IMR-90 (cell line): ENCODE results near the gene ZMYM1. TPM values are rescaled to one million over a fixed set of nuclear protein-coding genes. Genes with fewer than 3 reads are reported as not detected.
A peak's percentile ranks its signal among the peaks of the same experiment; 100 is the strongest.
"Not testable (repeated sequence)": the region's sequence is repeated elsewhere in the genome, so short reads cannot be mapped to it uniquely, and the experiment has no call there.

Experiments used
- ATAC-seq: fragments of 200-7000 bp; cut with Tn5 transposase; 2 replicates; pipeline ENCODE4 v1.9.1; 2020; ENCODE audit warnings: low read depth, mild to moderate bottlenecking, moderate library complexity
- BruUV-seq: library from RNA; stranded (reverse); fragments of 400-500 nt; replicated peaks from 2 replicates; lab custom pipeline; 2021; lab: Mats Ljungman, UMichigan
- CTCF ChIA-PET: fragments of 300-600 bp; formaldehyde crosslinking; extraction: SDS; loops from one replicate; lab custom pipeline; 2021; ENCODE audit warnings: antibody characterized with exemption; lab: Yijun Ruan, JAX
- POLR2A ChIA-PET: fragments of 300-600 bp; sonication (Branson Sonifier 250); formaldehyde crosslinking; loops from one replicate; lab custom pipeline; 2022; ENCODE audit warnings: antibody characterized with exemption; ENCODE audit not compliant: unreplicated experiment; lab: Charles Lee
- DNase-seq: peaks from one replicate; pipeline ENCODE4 v3.0.0; 2013
- H2AFZ ChIP-seq: replicated peaks from 2 replicates; pipeline ENCODE3; 2013; ENCODE audit warnings: low read length, mild to moderate bottlenecking; ENCODE audit not compliant: poor library complexity
- H2AK5ac ChIP-seq: 2 replicates; pipeline ENCODE4 v1.6.1; 2013; ENCODE audit warnings: low read depth, low read length, inconsistent platforms
- H2AK9ac ChIP-seq: replicated peaks from 2 replicates; pipeline ENCODE3; 2013; ENCODE audit warnings: mild to moderate bottlenecking, low read depth, low read length, moderate library complexity; ENCODE audit not compliant: poor library complexity
- H2BK120ac ChIP-seq: 2 replicates; pipeline ENCODE4 v1.6.1; 2013; ENCODE audit warnings: low read depth, low read length, inconsistent platforms
- H2BK15ac ChIP-seq: 3 replicates; pipeline ENCODE4 v1.6.1; 2013; ENCODE audit warnings: low read depth, low read length, inconsistent platforms
- H2BK20ac ChIP-seq: 2 replicates; pipeline ENCODE4 v1.6.1; 2013; ENCODE audit warnings: low read depth, mild to moderate bottlenecking, inconsistent platforms, low read length, moderate library complexity
- H2BK5ac ChIP-seq: 2 replicates; pipeline ENCODE4 v1.6.1; 2013; ENCODE audit warnings: mild to moderate bottlenecking, low read depth, low read length, inconsistent platforms; ENCODE audit not compliant: poor library complexity, severe bottlenecking
- H3K14ac ChIP-seq: replicated peaks from 2 replicates; pipeline ENCODE4 v1.6.1; 2013; ENCODE audit warnings: low read depth, low read length, inconsistent platforms
- H3K18ac ChIP-seq: 2 replicates; pipeline ENCODE4 v1.6.1; 2013; ENCODE audit warnings: low read depth, low read length, control low read depth
- H3K23ac ChIP-seq: 2 replicates; pipeline ENCODE4 v1.6.1; 2013; ENCODE audit warnings: low read depth, low read length, inconsistent platforms
- H3K27ac ChIP-seq: 2 replicates; pipeline ENCODE4 v1.5.1; 2013; ENCODE audit warnings: mild to moderate bottlenecking, control low read depth, low read length; ENCODE audit not compliant: insufficient read depth
- H3K27me3 ChIP-seq: 2 replicates; pipeline ENCODE4 v1.6.1; 2013; ENCODE audit warnings: low read length; ENCODE audit not compliant: control insufficient read depth, insufficient read depth
- H3K36me3 ChIP-seq: 2 replicates; pipeline ENCODE4 v1.6.1; 2013; ENCODE audit warnings: low read length, mixed read lengths; ENCODE audit not compliant: control insufficient read depth, insufficient read depth
- H3K4ac ChIP-seq: 2 replicates; pipeline ENCODE4 v1.6.1; 2013; ENCODE audit warnings: low read depth, low read length, inconsistent platforms
- H3K4me1 ChIP-seq: 2 replicates; pipeline ENCODE4 v1.6.1; 2013; ENCODE audit warnings: low read length, mixed read lengths; ENCODE audit not compliant: control insufficient read depth, insufficient read depth
- H3K4me2 ChIP-seq: 2 replicates; pipeline ENCODE4 v1.6.1; 2013; ENCODE audit warnings: low read depth, mild to moderate bottlenecking, control low read depth, low read length, moderate library complexity
- H3K4me3 ChIP-seq: 2 replicates; pipeline ENCODE4 v1.5.1; 2013; ENCODE audit warnings: low read depth, mild to moderate bottlenecking, control low read depth, low read length, moderate library complexity; ENCODE audit not compliant: insufficient read depth
- H3K56ac ChIP-seq: 2 replicates; pipeline ENCODE4 v1.6.1; 2013; ENCODE audit warnings: low read length, inconsistent platforms; ENCODE audit not compliant: insufficient read depth; ENCODE audit errors: extremely low read depth
- H3K79me1 ChIP-seq, 2 experiments: 2 replicates each; pipeline ENCODE4 v1.6.1; 2013; ENCODE audit warnings: low read length in 2 of 2, inconsistent platforms in 1 of 2, low read depth in 1 of 2
- H3K9ac ChIP-seq: 2 replicates; pipeline ENCODE4 v1.6.1; 2013; ENCODE audit warnings: low read depth, low read length, control low read depth
- H3K9me1 ChIP-seq: 2 replicates; pipeline ENCODE4 v1.6.1; 2013; ENCODE audit warnings: low read length, inconsistent platforms; ENCODE audit not compliant: insufficient read depth
- H3K9me3 ChIP-seq: 2 replicates; pipeline ENCODE4 v1.6.1; 2013; ENCODE audit warnings: low read length; ENCODE audit not compliant: control insufficient read depth, insufficient read depth
- H4K20me1 ChIP-seq: 2 replicates; pipeline ENCODE4 v1.6.1; 2013; ENCODE audit warnings: low read length, inconsistent platforms; ENCODE audit not compliant: insufficient read depth
- H4K5ac ChIP-seq: 2 replicates; pipeline ENCODE4 v1.6.1; 2013; ENCODE audit warnings: mild to moderate bottlenecking, low read depth, low read length, control low read depth
- H4K8ac ChIP-seq, 2 experiments: 2 replicates each; pipeline ENCODE4 v1.6.1; 2013; ENCODE audit warnings: low read depth in 2 of 2, low read length in 2 of 2, control low read depth in 1 of 2, inconsistent platforms in 1 of 2
- H4K91ac ChIP-seq: 2 replicates; pipeline ENCODE4 v1.6.1; 2013; ENCODE audit warnings: low read depth, low read length, inconsistent platforms; ENCODE audit not compliant: insufficient read depth
- CEBPB ChIP-seq: IDR thresholded peaks from 2 replicates; pipeline ENCODE4 v1.6.1; 2012; ENCODE audit warnings: low read depth, low read length, improper control_type of control experiment
- WGBS, 2 experiments: methylation state at CpG; one replicate each; pipeline versions ENCODE4 v1.1.5 to v1.1.7; 2013; ENCODE audit warnings: missing lambda C conversion rate in 2 of 2; ENCODE audit not compliant: insufficient read length in 1 of 2; ENCODE audit errors: extremely low coverage in 2 of 2; 5-methylcytosine and 5-hydroxymethylcytosine counted together
- dilution Hi-C: fragments of 300-500 bp; cut with HindIII; formaldehyde crosslinking; loops from one replicate; pipeline ENCODE4 v1.14.3; 2018; ENCODE audit warnings: low sequenced_read_pairs; ENCODE audit not compliant: unreplicated experiment
- in situ Hi-C: fragments of 300-500 bp; cut with MboI; formaldehyde crosslinking; loops from 3 replicates; pipeline ENCODE4 v1.14.3; 2019; ENCODE audit warnings: low sequenced_read_pairs, inconsistent platforms, mixed read lengths
- intact Hi-C: fragments of 100-400 bp; cut with micrococcal nuclease; formaldehyde crosslinking; loops from 2 replicates; pipeline ENCODE4 v1.10.0; 2022
- polyA plus RNA-seq, 3 experiments: library from polyadenylated mRNA; depleted of rRNA; stranded (reverse); fragments of >200 nt; gene quantifications; 2 replicates each; pipeline ENCODE4 v1.2.3, GENCODE V29; 2012; ENCODE audit warnings: low replicate concordance in 1 of 3
- total RNA-seq: library from RNA; depleted of rRNA; stranded (reverse); fragments of >200 nt; gene quantifications from 2 replicates; pipeline ENCODE4 v1.2.3, GENCODE V29; 2012

Gene ZMYM1
- total and polyA plus RNA-seq, 2 of the 4 experiments (the other 2 are of a cell fraction): 7.2 to 33.9 TPM

DNA sequence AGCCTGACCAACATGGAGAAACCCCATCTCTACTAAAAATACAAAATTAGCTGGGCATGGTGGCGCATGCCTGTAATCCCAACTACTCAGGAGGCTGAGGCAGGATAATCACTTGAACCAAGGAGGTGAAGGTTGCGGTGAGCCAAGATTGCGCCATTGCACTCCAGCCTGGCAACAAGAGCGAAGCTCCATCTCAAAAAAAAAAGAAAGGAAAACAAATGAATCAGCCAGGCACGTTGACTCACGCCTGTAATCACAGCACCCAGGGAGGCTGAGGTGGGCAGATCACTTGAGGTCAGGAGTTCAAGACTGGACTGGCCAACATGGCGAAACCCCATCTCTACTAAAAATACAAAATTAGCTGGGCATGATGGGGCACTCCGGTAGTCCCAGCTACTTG, 2.8 kb upstream of the ZMYM1 start:
- dilution Hi-C loops, H4K91ac ChIP-seq, H4K8ac ChIP-seq, H3K9me1 ChIP-seq, in situ Hi-C loops, H3K36me3 ChIP-seq, BruUV-seq, H4K20me1 ChIP-seq, H3K23ac ChIP-seq, H3K9me3 ChIP-seq, H2BK5ac ChIP-seq, H2AK5ac ChIP-seq, H2BK120ac ChIP-seq, CTCF ChIA-PET, H3K4me2 ChIP-seq, H3K4me3 ChIP-seq, H4K5ac ChIP-seq, H3K9ac ChIP-seq, H3K18ac ChIP-seq, H2AFZ ChIP-seq, ATAC-seq, H2BK15ac ChIP-seq, H2BK20ac ChIP-seq, H3K4ac ChIP-seq, H3K4me1 ChIP-seq, H3K56ac ChIP-seq, H3K27ac ChIP-seq, H3K14ac ChIP-seq, H3K27me3 ChIP-seq, intact Hi-C loops, H2AK9ac ChIP-seq: not testable (repeated sequence)
- no CpG with 5 or more reads among the region's 8 CpGs for whole genome bisulfite sequencing, 2 experiments
- POLR2A ChIA-PET: interaction anchor here (0.6 kb wide), 1 partner anchor 185 kb away, joined by 3 read pairs; no protein-coding TSS in a partner anchor
- peaks cover 10 to 15% of the 10 kb centered on the region in 2 experiments for H3K79me1 ChIP-seq
- DNase-seq: peak; percentile 13
- peak; percentile 61; the same call in 1 of the 2 replicates for TF ChIP-seq CEBPB
